Natural killer cell (primary cell): ENCODE data around the gene SYCP3. TPM values are rescaled to one million over a fixed set of nuclear protein-coding genes. Genes with fewer than 3 reads are reported as not detected.

Experiments
- ATAC-seq, 3 donors: fragments of 150-1000 bp in 2 of 3; fragments of 200-7000 bp in 1 of 3; cut with Tn5 transposase; 1 replicate in 1 of 3; 2 replicates in 2 of 3; pipeline ENCODE4 v1.10.0; 2021; ENCODE audit warnings: mild to moderate bottlenecking in 2 of 3, moderate library complexity in 2 of 3
- DNase-seq, 2 donors: peaks; one replicate each; pipeline versions ENCODE4 v3.0.0 to v3.0.0-alpha.2; 2013 to 2021; ENCODE audit warnings: mixed read lengths in 1 of 2
- H3K27ac ChIP-seq: one replicate; pipeline ENCODE4 v1.5.1; 2013; ENCODE audit warnings: mild to moderate bottlenecking, low read length
- H3K27me3 ChIP-seq: one replicate; pipeline ENCODE4 v1.6.1; 2013; ENCODE audit warnings: low read length; ENCODE audit not compliant: control insufficient read depth, insufficient read depth
- H3K36me3 ChIP-seq: one replicate; pipeline ENCODE4 v1.6.1; 2013; ENCODE audit warnings: low read length; ENCODE audit not compliant: control insufficient read depth, insufficient read depth
- H3K4me1 ChIP-seq: one replicate; pipeline ENCODE4 v1.6.1; 2013; ENCODE audit warnings: low read length; ENCODE audit not compliant: control insufficient read depth, insufficient read depth
- H3K4me3 ChIP-seq: one replicate; pipeline ENCODE4 v1.5.1; 2013; ENCODE audit warnings: low read length
- H3K9me3 ChIP-seq: one replicate; pipeline ENCODE4 v1.6.1; 2013; ENCODE audit warnings: low read length; ENCODE audit not compliant: control insufficient read depth, insufficient read depth
- H3K27ac Mint-ChIP-seq, 2 donors: one replicate each; pipeline ENCODE4 v1.8.0; 2022; ENCODE audit warnings: mild to moderate bottlenecking in 2 of 2, mixed read lengths in 2 of 2, moderate library complexity in 1 of 2
- H3K27me3 Mint-ChIP-seq, 2 donors: one replicate each; pipeline ENCODE4 v1.8.0; 2022; ENCODE audit warnings: low read depth in 2 of 2, mixed read lengths in 2 of 2
- H3K36me3 Mint-ChIP-seq: one replicate; pipeline ENCODE4 v1.8.0; 2022; ENCODE audit warnings: mixed read lengths
- H3K4me1 Mint-ChIP-seq, 2 donors: one replicate each; pipeline ENCODE4 v1.8.0; 2022; ENCODE audit warnings: mixed read lengths in 2 of 2
- H3K4me3 Mint-ChIP-seq: one replicate; pipeline ENCODE4 v1.8.0; 2022; ENCODE audit warnings: mild to moderate bottlenecking, moderate library complexity, mixed read lengths
- H3K9me3 Mint-ChIP-seq, 2 donors: one replicate each; pipeline ENCODE4 v1.8.0; 2022; ENCODE audit warnings: mixed read lengths in 2 of 2
- CTCF ChIP-seq: fragments of 200-600 bp; IDR thresholded peaks from one replicate; pipeline ENCODE4 v1.8.0; 2022; ENCODE audit warnings: antibody characterized with exemption
- WGBS: methylation state at CpG from one replicate; pipeline ENCODE4 v1.1.7; 2013; ENCODE audit warnings: missing lambda C conversion rate; ENCODE audit not compliant: insufficient coverage; 5-methylcytosine and 5-hydroxymethylcytosine counted together
- intact Hi-C: fragments of 100-400 bp; cut with micrococcal nuclease; formaldehyde crosslinking; loops from one replicate; pipeline ENCODE4 v1.14.2; 2022
- total RNA-seq, 4 donors: library from RNA; stranded (reverse); fragments of 120-200 nt in 1 of 4; gene quantifications; one replicate each; pipeline versions ENCODE4 v1.2.3 to v1.2.4, GENCODE V29; 2013 to 2022

The SYCP3 gene
- total RNA-seq, 3 donors from 2014 or later (not counting 1 experiment from before 2014, with no cell fraction given), result 1.4 to 3.2 (median 2.4) TPM

- H3K27ac Mint-ChIP-seq, result peak overlapping the region; percentile 53 to 79
- H3K4me3 ChIP-seq, result no peak overlapping the region
- DNase-seq (no peak), ATAC-seq (no peak)
- no peak overlapping the region for H3K27ac ChIP-seq
- H3K36me3 ChIP-seq, result peaks cover 64% of the 10 kb centered on the region
- no peaks in the 10 kb centered on the region for H3K9me3 ChIP-seq
- H3K27me3 ChIP-seq, result no peaks in the 10 kb centered on the region
- no peaks in the 10 kb centered on the region for H3K27me3 Mint-ChIP-seq
- TF ChIP-seq CTCF, result no peak
- H3K4me3 Mint-ChIP-seq, result no peak overlapping the region
- no peaks in the 10 kb centered on the region for H3K9me3 Mint-ChIP-seq
- intact Hi-C loops, result loop anchor here (10.0 kb wide), 1 partner anchor 72 kb away; no protein-coding TSS in a partner anchor
- WGBS, result no CpG with 5 or more reads among the region's 1 CpG
- H3K4me1 ChIP-seq, result peaks cover 19% of the 10 kb centered on the region
- peaks cover 37 to 49% of the 10 kb centered on the region in 2 donors for H3K4me1 Mint-ChIP-seq
- H3K36me3 Mint-ChIP-seq, result peaks cover 10% of the 10 kb centered on the region
Observed at GRCh38 chr12:101746661-101747060, 7.4 kb upstream of the SYCP3 start.

- Mint-ChIP-seq H3K4me3 (no peak overlapping the region), H3K27me3 (no peaks in the 10 kb centered on the region), H3K4me1 (peaks cover 36 to 49% of the 10 kb centered on the region in 2 donors), H3K27ac (peak overlapping the region in 1 of 2 donors; percentile 92), H3K9me3 (no peaks in the 10 kb centered on the region), H3K36me3 (peaks cover 10% of the 10 kb centered on the region)
- peaks cover 19% of the 10 kb centered on the region for H3K4me1 ChIP-seq
- no peak overlapping the region for H3K4me3 ChIP-seq
- peaks cover 59% of the 10 kb centered on the region for H3K36me3 ChIP-seq
- intact Hi-C loops, result loop anchor here (10.0 kb wide), 1 partner anchor 71 kb away; no protein-coding TSS in a partner anchor
- no CpG with 5 or more reads among the region's 1 CpG for WGBS
- H3K9me3 ChIP-seq, result no peaks in the 10 kb centered on the region
- H3K27me3 ChIP-seq, result no peaks in the 10 kb centered on the region
- DNase-seq (no peak), ATAC-seq (no peak)
- H3K27ac ChIP-seq, result no peak overlapping the region
- no peak for TF ChIP-seq CTCF
Observed at GRCh38 chr12:101746196-101746595, 6.9 kb upstream of the SYCP3 start.

DNA sequence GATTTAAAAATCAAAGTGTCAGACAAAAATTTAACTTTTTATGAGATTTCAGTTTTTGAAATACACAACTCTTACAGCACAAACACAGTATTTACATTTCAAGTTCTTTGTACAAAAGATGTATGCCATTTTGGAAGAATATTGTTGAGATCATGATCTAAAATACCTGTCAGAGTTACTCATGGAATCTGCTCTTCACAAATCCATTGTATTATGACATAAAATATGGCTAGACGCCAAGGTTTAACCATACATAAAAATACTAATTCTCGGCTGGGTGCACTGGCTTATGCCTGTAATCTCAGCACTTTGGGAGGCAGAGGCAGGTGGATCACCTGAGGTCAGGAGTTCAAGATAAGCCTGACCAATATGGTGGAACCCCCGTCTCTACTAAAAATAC is 6.2 kb upstream of the SYCP3 start:
- peaks cover 29 to 44% of the 10 kb centered on the region in 2 donors for H3K4me1 Mint-ChIP-seq
- H3K36me3 Mint-ChIP-seq, result peaks cover 10% of the 10 kb centered on the region
- Histone ChIP-seq H3K27me3 (no peaks in the 10 kb centered on the region), H3K9me3 (no peaks in the 10 kb centered on the region), H3K4me1 (peaks cover 19% of the 10 kb centered on the region), H3K27ac (peak overlapping the region; percentile 83), H3K4me3 (no peak overlapping the region), H3K36me3 (peaks cover 53% of the 10 kb centered on the region)
- intact Hi-C loops, result loop anchor here (10.0 kb wide), 1 partner anchor 71 kb away; no protein-coding TSS in a partner anchor
- DNase-seq (no peak), ATAC-seq (no peak)
- TF ChIP-seq CTCF, result no peak
- H3K4me3 Mint-ChIP-seq, result no peak overlapping the region
- WGBS, result 93% methylated on average over 3 of the region's 3 CpGs
- H3K27ac Mint-ChIP-seq, result peak overlapping the region; percentile 92
- no peaks in the 10 kb centered on the region for H3K9me3 Mint-ChIP-seq
- H3K27me3 Mint-ChIP-seq, result no peaks in the 10 kb centered on the region
